Upper lobe of left lung (tissue), 6 donors: ENCODE results near the gene BET1. TPM values are rescaled to one million over a fixed set of nuclear protein-coding genes. Genes with fewer than 3 reads are reported as not detected.

Experiments
- ATAC-seq, 2 donors: fragments of 200-7000 bp; cut with Tn5 transposase; one replicate each; pipeline ENCODE4 v1.9.1; 2022; ENCODE audit warnings: mild to moderate bottlenecking in 2 of 2, moderate library complexity in 2 of 2; ENCODE audit not compliant: low FRiP score in 2 of 2
- DNase-seq, 2 donors: peaks; one replicate each; pipeline ENCODE4 v3.0.0-alpha.2; 2019 to 2020
- H3K27ac ChIP-seq, 4 donors: fragments of 200-600 bp; sonication (generic); one replicate each; pipeline ENCODE4 v1.5.1; 2016 to 2019
- H3K27me3 ChIP-seq, 4 donors: fragments of 200-600 bp; sonication (generic); one replicate each; pipeline ENCODE4 v1.5.1; 2017 to 2019
- H3K36me3 ChIP-seq, 4 donors: fragments of 200-600 bp; sonication (generic); one replicate each; pipeline ENCODE4 v1.5.1; 2016 to 2019
- H3K4me1 ChIP-seq, 4 donors: fragments of 200-600 bp; sonication (generic); one replicate each; pipeline ENCODE4 v1.5.1; 2018 to 2019
- H3K4me3 ChIP-seq, 4 donors: fragments of 200-600 bp; sonication (generic); one replicate each; pipeline ENCODE4 v1.5.1; 2017 to 2019; ENCODE audit warnings: mild to moderate bottlenecking in 2 of 4, moderate library complexity in 1 of 4
- H3K9me3 ChIP-seq, 4 donors: fragments of 200-600 bp; sonication (generic); one replicate each; pipeline ENCODE4 v1.5.1; 2018 to 2019
- CTCF ChIP-seq, 6 experiments: fragments of 450-650 bp in 4 of 6; fragments of 200-600 bp in 2 of 6; sonication (generic) in 2 of 6; IDR thresholded peaks; one replicate each; pipeline ENCODE4 v1.5.1; 2016 to 2019; ENCODE audit warnings: antibody characterized with exemption in 6 of 6
- EP300 ChIP-seq, 4 donors: sonication (generic); formaldehyde crosslinking; IDR thresholded peaks; one replicate each; pipeline ENCODE4 v1.5.1; 2017; ENCODE audit warnings: antibody characterized with exemption in 4 of 4, control low read depth in 2 of 4
- POLR2A ChIP-seq, 4 donors: fragments of 450-650 bp; IDR thresholded peaks; one replicate each; pipeline ENCODE4 v1.5.1; 2016 to 2017; ENCODE audit warnings: antibody characterized with exemption in 4 of 4, mild to moderate bottlenecking in 2 of 4
- POLR2AphosphoS5 ChIP-seq, 2 donors: sonication (generic); formaldehyde crosslinking; IDR thresholded peaks; one replicate each; pipeline ENCODE4 v1.5.1; 2017; ENCODE audit warnings: antibody characterized with exemption in 2 of 2
- WGBS, 2 donors: methylation state at CpG; one replicate each; pipeline ENCODE4 v1.1.5; 2017 to 2018; 5-methylcytosine and 5-hydroxymethylcytosine counted together
- total RNA-seq, 6 donors: library from RNA; depleted of rRNA in 4 of 6; stranded (reverse); fragments of >200 nt in 4 of 6; gene quantifications; one replicate each; pipeline versions ENCODE4 v1.1.0 to v1.2.1, GENCODE V29; 2016 to 2021
- donor health status: DM: no; HTN: no; CAD: no; lungs with moderate emphysema.
- donor health status: DM: no; HTN: yes; CAD: no; lungs with severe emphysema.

Gene BET1
- total RNA-seq, 6 donors from 2014 or later, result 11.7 to 39.2 (median 21.1) TPM

GRCh38 chr7:93980744-93981479 lies 23.2 kb downstream of the BET1 start:
- TF ChIP-seq POLR2A (IDR thresholded peaks at IDR 0.05), result no peak
- TF ChIP-seq CTCF (IDR thresholded peaks at IDR 0.05), result no peak
- TF ChIP-seq POLR2AphosphoS5 (IDR thresholded peaks at IDR 0.05), result no peak
- no peak for TF ChIP-seq EP300 (IDR thresholded peaks at IDR 0.05)
- 78 to 79% methylated on average over 5 of the region's 5 CpGs for WGBS, 2 donors
- Histone ChIP-seq H3K4me3 (no peak overlapping the region), H3K27ac (no peak overlapping the region), H3K36me3 (no peaks in the 10 kb centered on the region), H3K27me3 (no peaks in the 10 kb centered on the region), H3K9me3 (no peaks in the 10 kb centered on the region), H3K4me1 (no peaks in the 10 kb centered on the region)
- ATAC-seq (no peak), DNase-seq (no peak)

GRCh38 chr7:93977211-93977950 lies 26.8 kb downstream of the BET1 start:
- H3K36me3 ChIP-seq, result no peaks in the 10 kb centered on the region
- H3K4me3 ChIP-seq, result no peak overlapping the region
- H3K27ac ChIP-seq, result no peak overlapping the region
- WGBS, 2 donors, result 68 to 72% methylated on average over 7 of the region's 7 CpGs
- DNase-seq (no peak), ATAC-seq (no peak)
- no peaks in the 10 kb centered on the region for H3K27me3 ChIP-seq
- TF ChIP-seq POLR2AphosphoS5 (IDR thresholded peaks at IDR 0.05), result no peak
- TF ChIP-seq POLR2A (IDR thresholded peaks at IDR 0.05), result no peak
- TF ChIP-seq EP300 (IDR thresholded peaks at IDR 0.05), result no peak
- TF ChIP-seq CTCF (IDR thresholded peaks at IDR 0.05), result no peak
- H3K9me3 ChIP-seq, result no peaks in the 10 kb centered on the region
- no peaks in the 10 kb centered on the region for H3K4me1 ChIP-seq

GRCh38 chr7:93973134-93973533 lies 31.0 kb downstream of the BET1 start:
- Histone ChIP-seq H3K9me3 (no peaks in the 10 kb centered on the region), H3K27me3 (no peaks in the 10 kb centered on the region), H3K4me3 (no peak overlapping the region), H3K27ac (no peak overlapping the region), H3K36me3 (no peaks in the 10 kb centered on the region), H3K4me1 (no peaks in the 10 kb centered on the region)
- 93% methylated on average over 1 of the region's 1 CpG for WGBS, 2 donors
- ATAC-seq (no peak), DNase-seq (no peak)
- TF ChIP-seq EP300 (IDR thresholded peaks at IDR 0.05) (no peak), POLR2A (IDR thresholded peaks at IDR 0.05) (no peak), CTCF (IDR thresholded peaks at IDR 0.05) (no peak), POLR2AphosphoS5 (IDR thresholded peaks at IDR 0.05) (no peak)

- ATAC-seq (no peak), DNase-seq (no peak)
- H3K36me3 ChIP-seq, result no peaks in the 10 kb centered on the region
- no peak overlapping the region for H3K27ac ChIP-seq
- H3K27me3 ChIP-seq, result no peaks in the 10 kb centered on the region
- H3K4me3 ChIP-seq, result no peak overlapping the region
- no peaks in the 10 kb centered on the region for H3K9me3 ChIP-seq
- no peaks in the 10 kb centered on the region for H3K4me1 ChIP-seq
- 83 to 84% methylated on average over 6 of the region's 6 CpGs for WGBS, 2 donors
- TF ChIP-seq POLR2A (IDR thresholded peaks at IDR 0.05), result no peak
- no peak for TF ChIP-seq EP300 (IDR thresholded peaks at IDR 0.05)
- no peak for TF ChIP-seq POLR2AphosphoS5 (IDR thresholded peaks at IDR 0.05)
- no peak for TF ChIP-seq CTCF (IDR thresholded peaks at IDR 0.05)
Measured at GRCh38 chr7:93972029-93972725, 32.0 kb downstream of the BET1 start.
